Fibroblast of pulmonary artery (primary cell): ENCODE measurements around the gene ZNF280B.
"Not testable (repeated sequence)": the region's sequence is repeated elsewhere in the genome, so short reads cannot be mapped to it uniquely, and the experiment has no call there.

ENCODE experiments used
- DNase-seq: peaks from one replicate; pipeline ENCODE4 v3.0.0-alpha.2; 2010; ENCODE audit warnings: low read depth
- H3K4me3 ChIP-seq: replicated peaks from 2 replicates; pipeline ENCODE4 v1.5.1; 2011; ENCODE audit warnings: low read depth, mild to moderate bottlenecking, control low read depth, low read length, moderate library complexity
- CTCF ChIP-seq: IDR thresholded peaks from 2 replicates; pipeline ENCODE4 v1.5.1; 2011; ENCODE audit warnings: mild to moderate bottlenecking, control low read depth, low read length, inconsistent platforms; ENCODE audit errors: missing control alignments

ZNF280B gene

GRCh38 chr22:22474733-22475132, 33.8 kb downstream of the ZNF280B start:
- H3K4me3 ChIP-seq, result no peak overlapping the region
- DNase-seq, result no peak
- TF ChIP-seq CTCF, result no peak

- H3K4me3 ChIP-seq, DNase-seq: not testable (repeated sequence)
Observed at GRCh38 chr22:22471104-22471503, 37.4 kb downstream of the ZNF280B start.

GRCh38 chr22:22469527-22469926, 39.0 kb downstream of the ZNF280B start:
- no peak for TF ChIP-seq CTCF
- DNase-seq, result no peak
- no peak overlapping the region for H3K4me3 ChIP-seq

- H3K4me3 ChIP-seq, DNase-seq: not testable (repeated sequence)
Observed at GRCh38 chr22:22468794-22469469, 39.6 kb downstream of the ZNF280B start.

- TF ChIP-seq CTCF, result no peak
- DNase-seq, result no peak
- H3K4me3 ChIP-seq, result no peak overlapping the region
Observed at GRCh38 chr22:22467112-22467511, 41.4 kb downstream of the ZNF280B start.

- TF ChIP-seq CTCF, result no peak
- no peak overlapping the region for H3K4me3 ChIP-seq
- no peak for DNase-seq
Observed at GRCh38 chr22:22465782-22466181, 42.8 kb downstream of the ZNF280B start.

- no peak for DNase-seq
Observed at GRCh38 chr22:22465094-22465602, 43.4 kb downstream of the ZNF280B start.

More at GRCh38 chr22:22465094-22465602, 43.4 kb downstream of the ZNF280B start:
- TF ChIP-seq CTCF, result no peak
- H3K4me3 ChIP-seq, result no peak overlapping the region
